Measurements from ENCODE around the gene ATG5.

GRCh38 chr6:106152952-106153351 lies 172.6 kb downstream of the ATG5 start:
- TF ChIP-seq, protein P1, sequence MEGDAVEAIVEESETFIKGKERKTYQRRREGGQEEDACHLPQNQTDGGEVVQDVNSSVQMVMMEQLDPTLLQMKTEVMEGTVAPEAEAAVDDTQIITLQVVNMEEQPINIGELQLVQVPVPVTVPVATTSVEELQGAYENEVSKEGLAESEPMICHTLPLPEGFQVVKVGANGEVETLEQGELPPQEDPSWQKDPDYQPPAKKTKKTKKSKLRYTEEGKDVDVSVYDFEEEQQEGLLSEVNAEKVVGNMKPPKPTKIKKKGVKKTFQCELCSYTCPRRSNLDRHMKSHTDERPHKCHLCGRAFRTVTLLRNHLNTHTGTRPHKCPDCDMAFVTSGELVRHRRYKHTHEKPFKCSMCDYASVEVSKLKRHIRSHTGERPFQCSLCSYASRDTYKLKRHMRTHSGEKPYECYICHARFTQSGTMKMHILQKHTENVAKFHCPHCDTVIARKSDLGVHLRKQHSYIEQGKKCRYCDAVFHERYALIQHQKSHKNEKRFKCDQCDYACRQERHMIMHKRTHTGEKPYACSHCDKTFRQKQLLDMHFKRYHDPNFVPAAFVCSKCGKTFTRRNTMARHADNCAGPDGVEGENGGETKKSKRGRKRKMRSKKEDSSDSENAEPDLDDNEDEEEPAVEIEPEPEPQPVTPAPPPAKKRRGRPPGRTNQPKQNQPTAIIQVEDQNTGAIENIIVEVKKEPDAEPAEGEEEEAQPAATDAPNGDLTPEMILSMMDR (IDR thresholded peaks at IDR 0.05): no peak
- TF ChIP-seq FOXM1 (IDR thresholded peaks at IDR 0.05; ENCODE audit: low read depth) (no peak), POLR2AphosphoS5 (IDR thresholded peaks at IDR 0.05; ENCODE audit: low read depth, low read length) (no peak), GABPA (IDR thresholded peaks at IDR 0.05; ENCODE audit: low read depth) (no peak), USF2 (IDR thresholded peaks at IDR 0.05; ENCODE audit: borderline replicate concordance, low read depth, low read length) (no peak), MXI1 (IDR thresholded peaks at IDR 0.05; ENCODE audit: low read depth, low read length) (no peak), TAF1 (IDR thresholded peaks at IDR 0.05; ENCODE audit: borderline replicate concordance, low read depth, low read length) (no peak), EP300 (IDR thresholded peaks at IDR 0.05; ENCODE audit: borderline replicate concordance in 1 of 2, low read depth in 1 of 2, low read length in 1 of 2) (no peak)
- TF ChIP-seq, protein P2, sequence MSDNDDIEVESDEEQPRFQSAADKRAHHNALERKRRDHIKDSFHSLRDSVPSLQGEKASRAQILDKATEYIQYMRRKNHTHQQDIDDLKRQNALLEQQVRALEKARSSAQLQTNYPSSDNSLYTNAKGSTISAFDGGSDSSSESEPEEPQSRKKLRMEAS (IDR thresholded peaks at IDR 0.05; ENCODE audit: low read depth): no peak

Data from SK-N-SH (cell line).